ENCODE measurements around the gene KIRREL3. TPM values are rescaled to one million over a fixed set of nuclear protein-coding genes. Genes with fewer than 3 reads are reported as not detected.

KIRREL3 gene
- total RNA-seq, 1 donor from 2014 or later: 0.82 TPM

DNA sequence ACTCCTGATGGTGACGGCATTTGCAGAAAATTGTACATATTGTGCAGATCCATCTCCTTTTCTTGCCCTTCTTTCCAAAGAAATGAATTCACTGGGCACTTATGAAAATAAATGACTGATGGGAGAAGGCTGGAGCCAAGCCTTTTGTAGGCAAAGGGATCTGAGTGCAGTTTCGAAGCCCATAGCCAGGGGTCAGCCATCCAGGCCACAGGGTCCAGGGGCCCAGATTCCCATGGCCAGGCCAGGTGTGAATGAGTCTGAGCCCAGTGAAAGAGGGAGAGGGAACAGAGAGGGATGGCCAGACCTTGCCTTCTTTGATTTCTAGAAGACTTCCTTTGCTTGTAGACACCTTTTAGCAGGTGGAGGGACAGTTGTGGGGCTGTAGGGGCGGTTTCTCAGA, 209.1 kb downstream of the KIRREL3 start:
- Mint-ChIP-seq H3K4me3 (no peak overlapping the region), H3K36me3 (ENCODE audit: low read depth) (no peaks in the 10 kb centered on the region), H3K27ac (ENCODE audit: unreplicated experiment) (no peak overlapping the region), H3K9me3 (no peaks in the 10 kb centered on the region), H3K27me3 (ENCODE audit: low read depth) (no peaks in the 10 kb centered on the region), H3K4me1 (peaks cover 13% of the 10 kb centered on the region)
- DNase-seq (ENCODE audit: low read depth, low spot score): no peak
- no peak for TF ChIP-seq CTCF (conservative IDR thresholded peaks at IDR 0.05)

DNA sequence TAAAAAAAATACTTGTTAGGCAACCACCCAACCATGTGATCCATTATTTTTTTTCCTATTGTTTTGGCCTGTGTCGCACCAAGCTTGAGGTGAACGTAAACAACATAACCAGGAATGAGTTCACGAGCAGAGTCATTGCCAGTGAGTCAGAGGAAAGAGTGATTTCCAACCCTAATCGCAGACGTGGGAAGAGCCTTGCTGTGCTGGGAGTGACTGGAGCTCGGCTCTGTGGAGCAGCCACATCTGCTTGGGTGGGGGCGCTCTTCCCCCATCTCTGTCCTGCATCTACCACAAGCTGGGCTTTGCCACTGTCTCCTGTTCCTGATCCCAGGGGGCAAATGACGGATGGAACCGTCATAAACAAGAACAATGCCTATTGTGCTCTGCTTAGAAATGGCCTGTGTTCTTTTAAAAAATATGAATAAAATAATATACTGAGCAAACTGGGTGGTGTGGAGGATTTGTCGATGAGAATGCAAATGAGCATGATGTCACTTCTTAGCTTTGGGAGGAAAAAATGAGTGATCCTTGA, 210.0 kb downstream of the KIRREL3 start:
- Mint-ChIP-seq H3K27ac (ENCODE audit: unreplicated experiment) (no peak overlapping the region), H3K4me3 (no peak overlapping the region), H3K36me3 (ENCODE audit: low read depth) (no peaks in the 10 kb centered on the region), H3K27me3 (ENCODE audit: low read depth) (no peaks in the 10 kb centered on the region), H3K4me1 (peaks cover 13% of the 10 kb centered on the region), H3K9me3 (no peaks in the 10 kb centered on the region)
- DNase-seq (ENCODE audit: low read depth, low spot score): no peak
- no peak for TF ChIP-seq CTCF (conservative IDR thresholded peaks at IDR 0.05)

DNA sequence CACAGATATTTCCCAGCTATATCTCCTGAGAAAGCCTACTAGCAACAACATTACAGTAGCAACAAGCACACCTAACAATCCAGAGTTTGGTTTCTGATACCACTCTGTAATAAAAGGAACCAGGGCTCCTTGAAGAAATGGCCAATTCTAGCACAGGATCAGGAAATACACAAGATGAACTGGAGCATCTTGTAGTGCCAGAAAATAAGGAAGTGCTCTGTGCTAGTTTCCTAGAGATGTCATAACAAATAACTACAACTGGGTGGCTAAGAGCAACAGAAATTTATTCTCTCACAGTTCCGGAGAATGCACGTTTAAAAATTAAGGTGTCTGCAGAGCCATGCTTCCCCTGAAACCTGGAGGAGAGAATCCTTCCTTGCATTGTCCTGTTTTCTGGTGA, 217.8 kb downstream of the KIRREL3 start:
- no peak for DNase-seq (ENCODE audit: low read depth, low spot score)
- no peak for TF ChIP-seq CTCF (conservative IDR thresholded peaks at IDR 0.05)
- H3K4me3 Mint-ChIP-seq: no peak overlapping the region
- no peak overlapping the region for H3K27ac Mint-ChIP-seq (ENCODE audit: unreplicated experiment)
- H3K36me3 Mint-ChIP-seq (ENCODE audit: low read depth): no peaks in the 10 kb centered on the region
- H3K9me3 Mint-ChIP-seq: no peaks in the 10 kb centered on the region
- H3K27me3 Mint-ChIP-seq (ENCODE audit: low read depth): no peaks in the 10 kb centered on the region
- peaks cover 14% of the 10 kb centered on the region for H3K4me1 Mint-ChIP-seq

DNA sequence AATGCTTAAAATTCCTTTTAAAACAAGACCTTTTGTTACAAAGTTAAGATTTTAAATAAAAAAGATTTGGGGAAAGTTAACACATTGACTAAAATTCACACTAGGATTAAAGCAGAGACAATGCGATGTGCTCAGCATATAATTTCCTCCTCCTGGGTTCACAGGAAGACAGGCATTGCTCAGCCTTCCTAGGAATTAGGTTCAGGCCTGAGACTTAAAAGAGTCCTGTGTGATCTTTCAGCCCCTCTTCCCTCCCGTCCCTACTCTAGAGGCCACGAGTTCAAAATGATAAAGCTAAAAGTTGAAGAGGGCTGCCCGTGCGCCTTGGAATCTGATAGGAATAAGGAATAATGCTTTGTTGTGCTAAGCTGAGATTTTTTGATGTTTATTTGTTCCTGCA, 218.6 kb downstream of the KIRREL3 start:
- Mint-ChIP-seq H3K9me3 (no peaks in the 10 kb centered on the region), H3K4me1 (peaks cover 6% of the 10 kb centered on the region), H3K27me3 (ENCODE audit: low read depth) (no peaks in the 10 kb centered on the region), H3K4me3 (no peak overlapping the region), H3K27ac (ENCODE audit: unreplicated experiment) (no peak overlapping the region), H3K36me3 (ENCODE audit: low read depth) (no peaks in the 10 kb centered on the region)
- TF ChIP-seq CTCF (conservative IDR thresholded peaks at IDR 0.05): no peak
- no peak for DNase-seq (ENCODE audit: low read depth, low spot score)

DNA sequence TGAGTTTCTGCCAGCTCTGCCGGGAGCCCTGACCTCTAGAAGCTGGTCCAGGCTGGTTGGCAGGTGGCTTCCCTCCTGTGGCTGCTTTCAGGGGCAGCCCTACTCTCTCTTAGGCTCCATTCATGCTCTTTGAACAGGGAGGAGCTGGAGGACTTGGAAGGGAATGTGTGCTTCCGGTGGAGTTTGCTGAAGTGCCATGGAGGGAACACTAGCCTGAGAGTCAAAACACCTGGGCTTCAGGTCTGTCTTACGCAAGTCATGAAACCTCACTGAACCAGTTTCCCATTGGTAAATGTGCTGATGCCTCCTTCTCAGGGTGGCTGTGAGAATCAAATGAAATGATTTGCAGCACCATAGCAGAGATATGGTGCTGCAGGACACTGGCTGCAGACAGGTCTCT, 224.5 kb downstream of the KIRREL3 start:
- TF ChIP-seq CTCF (conservative IDR thresholded peaks at IDR 0.05): no peak
- H3K36me3 Mint-ChIP-seq (ENCODE audit: low read depth): no peaks in the 10 kb centered on the region
- H3K4me1 Mint-ChIP-seq: peaks cover 16% of the 10 kb centered on the region
- no peaks in the 10 kb centered on the region for H3K9me3 Mint-ChIP-seq
- H3K4me3 Mint-ChIP-seq: no peak overlapping the region
- H3K27ac Mint-ChIP-seq (ENCODE audit: unreplicated experiment): no peak overlapping the region
- H3K27me3 Mint-ChIP-seq (ENCODE audit: low read depth): no peaks in the 10 kb centered on the region
- DNase-seq (ENCODE audit: low read depth, low spot score): no peak

GRCh38 chr11:126772267-126772666, 228.3 kb downstream of the KIRREL3 start:
- Mint-ChIP-seq H3K4me1 (peaks cover 16% of the 10 kb centered on the region), H3K27me3 (ENCODE audit: low read depth) (no peaks in the 10 kb centered on the region), H3K4me3 (no peak overlapping the region), H3K27ac (ENCODE audit: unreplicated experiment) (no peak overlapping the region), H3K9me3 (peaks cover 4% of the 10 kb centered on the region), H3K36me3 (ENCODE audit: low read depth) (no peaks in the 10 kb centered on the region)
- TF ChIP-seq CTCF (conservative IDR thresholded peaks at IDR 0.05): no peak
- DNase-seq (ENCODE audit: low read depth, low spot score): no peak

Measured in neural crest cell (in vitro differentiated cells).